Astrocyte (in vitro differentiated cells and primary cell): ENCODE results near the gene PTPN13. TPM values are rescaled to one million over a fixed set of nuclear protein-coding genes. Genes with fewer than 3 reads are reported as not detected.

Experiments used
- DNase-seq: peaks from one replicate; pipeline ENCODE4 v3.0.0-alpha.2; 2010; ENCODE audit warnings: low read depth
- FAIRE-seq: peaks from 2 replicates; lab custom pipeline; 2011; peaks lifted over from hg19 to GRCh38; lab: Jason Lieb, UNC
- H2AFZ ChIP-seq: 2 replicates; pipeline ENCODE4 v1.6.0; 2012; ENCODE audit warnings: low read depth, low read length, inconsistent platforms
- H3K27ac ChIP-seq: 2 replicates; pipeline ENCODE4 v1.5.1; 2011; ENCODE audit warnings: low read depth, low read length, inconsistent platforms
- H3K27me3 ChIP-seq: 2 replicates; pipeline ENCODE4 v1.6.0; 2011; ENCODE audit warnings: low read length, inconsistent platforms; ENCODE audit not compliant: insufficient read depth
- H3K36me3 ChIP-seq: 2 replicates; pipeline ENCODE4 v1.5.1; 2011; ENCODE audit warnings: low read length, inconsistent platforms; ENCODE audit not compliant: insufficient read depth
- H3K4me1 ChIP-seq: 2 replicates; pipeline ENCODE4 v1.5.1; 2011; ENCODE audit warnings: low read length, inconsistent platforms; ENCODE audit not compliant: insufficient read depth
- H3K4me2 ChIP-seq: 2 replicates; pipeline ENCODE4 v1.6.0; 2012; ENCODE audit warnings: low read length, inconsistent platforms
- H3K4me3 ChIP-seq: 2 replicates; pipeline ENCODE4 v1.5.1; 2011; ENCODE audit warnings: low read depth, mild to moderate bottlenecking, low read length, inconsistent platforms; ENCODE audit not compliant: insufficient read depth
- H3K79me2 ChIP-seq: 2 replicates; pipeline ENCODE4 v1.6.0; 2012; ENCODE audit warnings: mild to moderate bottlenecking, low read length, inconsistent platforms; ENCODE audit not compliant: insufficient read depth
- H3K9ac ChIP-seq: 2 replicates; pipeline ENCODE4 v1.6.0; 2012; ENCODE audit warnings: mild to moderate bottlenecking, low read length, inconsistent platforms
- H3K9me3 ChIP-seq: 2 replicates; pipeline ENCODE4 v1.5.1; 2012; ENCODE audit warnings: low read depth, mild to moderate bottlenecking, low read length, inconsistent platforms; ENCODE audit not compliant: insufficient read depth
- H4K20me1 ChIP-seq: 2 replicates; pipeline ENCODE4 v1.6.0; 2012; ENCODE audit warnings: low read length, inconsistent platforms; ENCODE audit not compliant: insufficient read depth
- H3K27ac Mint-ChIP-seq: one replicate; pipeline ENCODE4 v1.8.0; 2021; ENCODE audit warnings: mild to moderate bottlenecking, mixed read lengths; ENCODE audit not compliant: unreplicated experiment
- H3K27me3 Mint-ChIP-seq: one replicate; pipeline ENCODE4 v1.8.0; 2021; ENCODE audit warnings: low read depth, mixed read lengths; ENCODE audit not compliant: unreplicated experiment
- H3K36me3 Mint-ChIP-seq: one replicate; pipeline ENCODE4 v1.8.0; 2021; ENCODE audit warnings: low read depth, mixed read lengths; ENCODE audit not compliant: unreplicated experiment
- H3K4me1 Mint-ChIP-seq: one replicate; pipeline ENCODE4 v1.8.0; 2021; ENCODE audit warnings: low read depth, mixed read lengths; ENCODE audit not compliant: unreplicated experiment
- H3K4me3 Mint-ChIP-seq: one replicate; pipeline ENCODE4 v1.8.0; 2021; ENCODE audit warnings: mild to moderate bottlenecking, moderate library complexity, mixed read lengths; ENCODE audit not compliant: unreplicated experiment
- H3K9me3 Mint-ChIP-seq: one replicate; pipeline ENCODE4 v1.8.0; 2021; ENCODE audit warnings: mild to moderate bottlenecking, mixed read lengths; ENCODE audit not compliant: unreplicated experiment
- CTCF ChIP-seq: IDR thresholded peaks from 2 replicates; pipeline ENCODE4 v1.5.1; 2011; ENCODE audit warnings: low read depth, mild to moderate bottlenecking, inconsistent platforms, low read length, moderate library complexity; ENCODE audit not compliant: insufficient read depth
- EZH2 ChIP-seq: IDR thresholded peaks from 2 replicates; pipeline ENCODE4 v1.6.1; 2012; ENCODE audit warnings: mild to moderate bottlenecking, low read length, inconsistent platforms; ENCODE audit not compliant: insufficient read depth
- total RNA-seq: library from RNA; stranded (reverse); gene quantifications from 2 replicates; pipeline ENCODE4 v1.2.1, GENCODE V29; 2021

PTPN13 gene
- total RNA-seq, 1 donor from 2014 or later = 46.2 TPM

- H3K36me3 Mint-ChIP-seq = peaks cover 28% of the 10 kb centered on the region
- H3K9me3 Mint-ChIP-seq = no peaks in the 10 kb centered on the region
These were observed 126.5 kb downstream of the PTPN13 start for GRCh38 chr4:86720508-86721068.

GRCh38 chr4:86721412-86721811, 127.3 kb downstream of the PTPN13 start:
- H3K4me1 ChIP-seq = no peaks in the 10 kb centered on the region
- no peaks in the 10 kb centered on the region for H3K9me3 ChIP-seq
- TF ChIP-seq CTCF (no peak), EZH2 (no peak)
- FAIRE-seq = no peak
- no peaks in the 10 kb centered on the region for H4K20me1 ChIP-seq
- H3K4me2 ChIP-seq = no peak overlapping the region
- H3K4me3 ChIP-seq = no peak overlapping the region
- Mint-ChIP-seq H3K4me1 (no peaks in the 10 kb centered on the region), H3K36me3 (peaks cover 36% of the 10 kb centered on the region), H3K27me3 (no peaks in the 10 kb centered on the region), H3K27ac (no peak overlapping the region), H3K9me3 (peaks cover 3% of the 10 kb centered on the region), H3K4me3 (no peak overlapping the region)
- peaks cover 5% of the 10 kb centered on the region for H3K36me3 ChIP-seq
- no peaks in the 10 kb centered on the region for H3K27me3 ChIP-seq
- H3K9ac ChIP-seq = no peak overlapping the region
- DNase-seq = no peak
- H3K79me2 ChIP-seq = no peaks in the 10 kb centered on the region
- H3K27ac ChIP-seq = no peak overlapping the region
- no peak overlapping the region for H2AFZ ChIP-seq

More at GRCh38 chr4:86720508-86721068, 126.5 kb downstream of the PTPN13 start:
- no peak overlapping the region for H2AFZ ChIP-seq
- Mint-ChIP-seq H3K4me3 (no peak overlapping the region), H3K4me1 (no peaks in the 10 kb centered on the region), H3K27ac (no peak overlapping the region), H3K27me3 (no peaks in the 10 kb centered on the region)
- H3K27ac ChIP-seq = no peak overlapping the region
- TF ChIP-seq CTCF (no peak), EZH2 (no peak)
- no peaks in the 10 kb centered on the region for H3K9me3 ChIP-seq
- no peaks in the 10 kb centered on the region for H3K27me3 ChIP-seq
- no peak overlapping the region for H3K4me3 ChIP-seq
- peak; percentile 51 for DNase-seq
- peaks cover 5% of the 10 kb centered on the region for H3K36me3 ChIP-seq
- no peaks in the 10 kb centered on the region for H3K4me1 ChIP-seq
- H3K79me2 ChIP-seq = no peaks in the 10 kb centered on the region
- peak overlapping the region; percentile 38 for H3K4me2 ChIP-seq
- FAIRE-seq = peak; percentile 45
- no peak overlapping the region for H3K9ac ChIP-seq
- no peaks in the 10 kb centered on the region for H4K20me1 ChIP-seq

- no peaks in the 10 kb centered on the region for H3K36me3 ChIP-seq
- no peaks in the 10 kb centered on the region for H3K79me2 ChIP-seq
- H3K4me2 ChIP-seq = no peak overlapping the region
- FAIRE-seq (no peak), DNase-seq (no peak)
- Mint-ChIP-seq H3K27me3 (no peaks in the 10 kb centered on the region), H3K4me1 (no peaks in the 10 kb centered on the region), H3K27ac (no peak overlapping the region), H3K36me3 (peaks cover 43% of the 10 kb centered on the region), H3K9me3 (peaks cover 3% of the 10 kb centered on the region), H3K4me3 (no peak overlapping the region)
- no peaks in the 10 kb centered on the region for H3K9me3 ChIP-seq
- TF ChIP-seq EZH2 (no peak), CTCF (no peak)
- no peak overlapping the region for H2AFZ ChIP-seq
- no peaks in the 10 kb centered on the region for H3K4me1 ChIP-seq
- H3K9ac ChIP-seq = no peak overlapping the region
- H3K27ac ChIP-seq = no peak overlapping the region
- no peak overlapping the region for H3K4me3 ChIP-seq
- H3K27me3 ChIP-seq = no peaks in the 10 kb centered on the region
- no peaks in the 10 kb centered on the region for H4K20me1 ChIP-seq
These were observed 136.2 kb downstream of the PTPN13 start for GRCh38 chr4:86730310-86730709.
